HCEC 1CT (cell line): ENCODE data around the gene DUOX1.
A peak's percentile ranks its signal among the peaks of the same experiment; 100 is the strongest.

Experiments used
- DNase-seq: peaks from one replicate; pipeline ENCODE4 v3.0.0-alpha.2; 2017

Gene DUOX1

DNA sequence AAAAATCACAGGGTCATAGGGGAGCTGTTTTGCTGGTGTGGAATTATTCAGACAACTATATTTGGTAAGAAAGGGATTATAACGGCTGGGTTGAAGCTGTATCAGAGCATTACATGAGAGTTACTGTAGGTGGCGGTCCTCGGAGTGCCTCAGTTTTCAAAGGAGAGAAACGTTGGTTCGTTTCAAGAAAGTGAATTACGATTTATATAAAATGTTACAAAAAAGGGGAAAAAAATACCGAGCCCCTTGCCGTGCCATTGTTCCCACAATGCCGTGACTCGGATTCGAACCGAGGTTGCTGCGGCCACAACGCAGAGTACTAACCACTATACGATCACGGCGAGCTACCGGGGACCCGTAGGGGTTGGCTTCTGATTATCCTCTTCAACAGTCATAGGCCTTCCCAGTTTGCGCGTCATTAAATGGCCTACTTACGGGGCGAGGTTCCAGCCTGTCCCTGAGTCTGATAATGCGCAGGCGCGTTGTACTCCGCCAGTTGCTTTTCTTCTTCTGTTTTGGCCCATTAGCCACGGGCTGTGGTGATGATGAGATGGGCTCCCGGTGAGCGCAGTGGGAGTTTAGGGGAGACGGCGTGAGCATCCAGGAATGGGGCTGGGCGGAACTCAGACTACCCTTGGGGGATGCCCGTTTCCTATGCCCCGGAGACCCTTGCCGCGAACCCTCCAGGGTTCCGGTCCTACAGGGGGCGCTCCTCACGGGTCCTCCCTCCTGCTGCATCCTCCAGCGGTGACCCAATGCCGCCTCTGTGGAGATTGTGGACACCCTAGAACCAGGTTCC, 68.7 kb downstream of the DUOX1 start:
- DNase-seq: peak; percentile 94

DNA sequence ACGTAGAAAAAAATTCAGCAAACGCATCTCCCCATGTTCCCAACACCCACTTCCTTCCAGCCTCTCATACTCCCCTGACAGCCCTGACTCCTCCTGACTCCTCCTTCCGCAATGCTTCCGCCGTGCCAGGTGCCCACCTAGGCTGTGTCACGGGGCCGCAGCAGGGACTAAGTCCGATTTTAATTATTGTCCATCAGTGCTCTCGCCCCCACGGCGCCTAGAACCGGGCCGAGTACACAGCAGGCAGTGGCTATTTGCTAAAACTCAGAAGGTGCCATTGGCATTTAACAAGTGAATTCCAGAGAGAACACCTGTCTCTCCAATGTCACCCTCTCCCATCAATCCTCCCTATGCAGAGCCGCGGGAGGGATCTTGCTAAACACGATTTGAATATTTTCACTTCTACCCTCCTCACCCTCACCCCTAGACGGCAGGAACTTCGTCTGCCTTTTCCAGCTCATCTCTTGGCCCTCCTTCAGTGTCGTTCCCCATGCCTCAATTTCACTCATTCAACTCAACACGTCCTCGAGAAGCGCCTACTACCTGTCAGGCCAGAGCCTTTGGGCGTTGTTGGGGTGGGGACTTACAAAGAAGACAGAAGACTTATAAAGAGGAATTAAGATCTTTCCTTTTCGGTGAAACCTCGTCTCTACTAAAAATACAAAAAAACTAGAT, 69.5 kb downstream of the DUOX1 start:
- no peak for DNase-seq

DNA sequence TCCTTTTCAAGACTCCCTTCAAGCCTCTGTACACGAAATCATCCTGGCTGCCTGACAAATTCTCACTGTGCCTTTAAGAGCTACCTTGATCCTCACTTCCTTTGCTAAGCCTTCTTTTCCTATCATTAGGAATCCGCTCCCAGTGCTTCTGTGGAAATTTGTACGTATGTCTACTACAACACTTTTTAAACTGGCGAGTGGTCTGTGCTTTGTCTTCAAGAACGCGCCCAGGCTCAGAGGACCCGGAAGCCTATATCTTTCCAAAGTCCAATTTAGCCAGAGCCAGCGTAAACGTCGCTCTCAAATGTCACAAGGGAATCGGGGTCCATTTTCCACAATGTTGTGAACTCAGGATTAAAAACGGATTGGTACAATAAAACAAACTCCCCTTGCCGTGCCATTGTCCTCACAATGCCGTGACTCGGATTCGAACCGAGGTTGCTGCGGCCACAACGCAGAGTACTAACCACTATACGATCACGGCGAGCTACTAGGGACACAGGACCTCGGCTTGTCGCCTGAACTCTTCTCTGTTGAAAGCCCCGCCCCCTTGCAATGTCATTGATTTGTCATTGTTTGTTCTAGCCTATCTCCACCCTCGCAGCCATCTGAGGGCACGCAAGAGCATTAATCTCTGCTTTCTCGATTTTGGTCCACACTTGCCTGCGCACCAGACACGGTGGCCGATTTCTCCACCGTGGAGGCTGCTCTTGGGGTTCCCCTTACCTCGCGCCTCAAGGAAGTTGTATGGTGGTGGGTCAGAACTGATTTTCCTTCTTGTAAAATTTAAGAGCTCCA, 70.4 kb downstream of the DUOX1 start:
- peak; percentile 95 for DNase-seq

DNA sequence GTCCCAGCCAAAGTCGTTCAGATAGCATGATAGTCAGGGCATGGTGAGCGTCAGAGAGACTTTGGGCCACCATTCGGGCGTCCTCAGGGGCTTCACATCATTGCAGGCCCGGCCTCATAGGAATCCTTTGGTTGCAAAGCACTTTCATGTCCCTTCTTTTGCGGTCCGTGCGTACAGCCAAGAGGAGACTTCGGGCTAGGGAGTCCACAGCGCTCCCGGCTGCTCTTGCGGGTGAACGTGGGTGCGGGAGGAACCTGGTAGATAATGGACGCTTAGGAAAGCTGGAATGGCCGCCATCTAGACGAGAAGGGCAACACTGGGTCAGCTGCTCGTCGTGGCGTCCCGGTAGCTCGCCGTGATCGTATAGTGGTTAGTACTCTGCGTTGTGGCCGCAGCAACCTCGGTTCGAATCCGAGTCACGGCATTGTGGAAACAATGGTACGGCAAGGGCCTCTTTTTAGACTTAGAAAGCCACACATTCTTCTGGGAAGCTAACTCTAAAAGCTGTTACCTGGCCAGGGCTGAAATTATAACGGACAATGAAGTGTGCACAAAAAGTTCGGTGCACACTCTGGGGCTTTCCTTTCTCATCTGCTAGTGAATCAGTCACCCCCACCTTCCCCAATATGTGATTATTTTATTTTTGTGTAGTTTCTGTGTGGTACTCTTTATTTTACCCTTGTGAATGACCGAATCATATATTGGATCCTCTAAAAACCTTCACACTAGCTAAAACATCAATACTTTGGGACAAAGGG, 71.2 kb downstream of the DUOX1 start:
- peak; percentile 66 for DNase-seq

DNA sequence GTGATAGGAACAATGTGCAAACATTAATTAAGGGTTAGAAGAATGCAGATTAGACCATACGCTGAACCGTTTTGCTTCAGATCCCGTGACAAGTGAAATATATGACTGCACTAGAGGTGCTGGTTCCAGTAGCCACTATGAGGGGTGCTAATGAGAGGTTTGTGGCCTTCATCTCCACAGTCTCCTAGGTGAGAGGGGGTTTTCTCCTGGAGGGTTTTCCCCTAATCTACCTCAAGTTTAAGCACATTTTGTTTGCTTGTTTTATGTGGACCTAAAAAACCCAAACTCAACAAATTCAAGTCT, 71.7 kb downstream of the DUOX1 start:
- DNase-seq: no peak

DNA sequence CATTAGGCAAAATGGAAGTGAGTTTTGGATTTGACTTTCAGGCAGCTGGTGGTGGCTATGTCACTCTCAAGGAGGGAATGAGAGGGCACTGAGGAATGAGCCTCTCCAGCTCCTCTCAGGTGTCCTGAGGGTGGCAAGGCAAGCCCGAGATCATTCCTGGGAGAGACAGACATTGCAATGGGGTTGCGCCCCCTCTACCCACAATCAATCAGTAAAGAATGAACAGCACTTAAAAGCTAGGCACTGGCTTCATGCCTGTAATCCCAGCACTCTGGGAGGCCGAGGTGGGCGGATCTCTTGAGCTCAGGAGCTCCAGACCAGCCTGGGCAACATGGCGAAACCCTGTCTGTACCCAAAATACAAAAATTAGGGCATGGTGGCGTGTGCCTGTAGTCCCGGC, 72.1 kb downstream of the DUOX1 start:
- DNase-seq: no peak

DNA sequence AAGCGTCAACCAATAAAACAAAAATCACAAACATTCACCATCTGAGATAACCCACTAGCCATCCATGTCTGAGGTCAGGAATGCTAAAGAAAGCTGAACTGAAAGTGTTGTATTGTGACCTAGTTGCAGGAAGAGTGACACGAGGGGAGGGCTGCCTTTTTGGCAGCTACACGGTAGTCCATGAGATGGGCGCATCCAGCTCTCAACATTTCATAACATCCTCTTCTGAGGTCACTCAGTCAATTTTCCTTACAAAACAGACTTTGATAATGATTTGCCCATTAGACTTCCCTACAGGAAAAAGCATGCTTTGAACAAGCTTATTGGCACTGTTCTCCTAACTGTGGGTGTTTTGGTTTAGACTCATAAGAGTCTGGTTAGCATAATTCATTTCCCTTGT, 73.4 kb downstream of the DUOX1 start:
- DNase-seq: no peak

DNA sequence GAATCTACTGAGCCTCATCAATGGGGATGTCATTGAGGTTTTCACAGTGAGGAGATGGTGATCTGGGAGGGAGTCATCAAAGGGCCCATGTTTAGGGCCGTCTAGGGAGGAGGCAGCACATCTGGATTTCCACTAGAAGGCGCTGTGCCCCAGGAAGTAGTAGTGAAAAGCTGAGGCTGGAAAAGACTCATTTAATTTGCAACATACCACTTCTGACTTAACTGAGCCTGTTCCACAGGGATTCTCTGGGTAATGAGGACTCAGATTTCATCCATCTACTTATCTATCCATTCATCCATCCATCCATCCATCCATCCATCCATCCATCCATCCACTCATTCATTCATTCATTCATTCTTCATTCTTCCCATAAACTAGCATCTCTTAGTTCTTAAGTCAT, 75.4 kb downstream of the DUOX1 start:
- DNase-seq: peak; percentile 70

DNA sequence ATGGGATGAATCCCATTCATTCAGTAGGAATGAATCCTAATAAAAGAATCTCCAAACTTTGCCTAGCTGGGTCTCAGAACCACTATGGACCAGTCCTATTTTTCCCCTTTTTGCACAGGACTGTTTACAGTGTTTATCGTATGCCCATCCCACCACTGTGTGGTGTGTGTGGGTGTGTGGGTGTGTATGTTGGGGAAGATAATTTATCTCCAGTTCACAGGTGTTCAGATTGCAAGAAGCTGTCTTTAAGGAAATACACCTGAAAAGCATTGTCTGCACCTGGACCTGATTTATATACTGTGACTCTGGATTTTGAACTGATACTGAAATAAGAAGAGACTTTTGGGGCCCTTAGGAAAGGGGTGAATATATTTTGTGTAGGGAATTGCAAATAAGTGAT, 82.7 kb downstream of the DUOX1 start:
- no peak for DNase-seq
